HG03521 (cell line): ENCODE data around the gene STC2.
"Not testable (repeated sequence)": the region's sequence is repeated elsewhere in the genome, so short reads cannot be mapped to it uniquely, and the experiment has no call there.

Experiments
- ATAC-seq: cut with Tn5 transposase; IDR thresholded peaks from one replicate; pipeline ENCODE4 v1.9.1; 2021; ENCODE audit warnings: mild to moderate bottlenecking, moderate library complexity; ENCODE audit not compliant: unreplicated experiment

Gene STC2, protein sequence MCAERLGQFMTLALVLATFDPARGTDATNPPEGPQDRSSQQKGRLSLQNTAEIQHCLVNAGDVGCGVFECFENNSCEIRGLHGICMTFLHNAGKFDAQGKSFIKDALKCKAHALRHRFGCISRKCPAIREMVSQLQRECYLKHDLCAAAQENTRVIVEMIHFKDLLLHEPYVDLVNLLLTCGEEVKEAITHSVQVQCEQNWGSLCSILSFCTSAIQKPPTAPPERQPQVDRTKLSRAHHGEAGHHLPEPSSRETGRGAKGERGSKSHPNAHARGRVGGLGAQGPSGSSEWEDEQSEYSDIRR

DNA sequence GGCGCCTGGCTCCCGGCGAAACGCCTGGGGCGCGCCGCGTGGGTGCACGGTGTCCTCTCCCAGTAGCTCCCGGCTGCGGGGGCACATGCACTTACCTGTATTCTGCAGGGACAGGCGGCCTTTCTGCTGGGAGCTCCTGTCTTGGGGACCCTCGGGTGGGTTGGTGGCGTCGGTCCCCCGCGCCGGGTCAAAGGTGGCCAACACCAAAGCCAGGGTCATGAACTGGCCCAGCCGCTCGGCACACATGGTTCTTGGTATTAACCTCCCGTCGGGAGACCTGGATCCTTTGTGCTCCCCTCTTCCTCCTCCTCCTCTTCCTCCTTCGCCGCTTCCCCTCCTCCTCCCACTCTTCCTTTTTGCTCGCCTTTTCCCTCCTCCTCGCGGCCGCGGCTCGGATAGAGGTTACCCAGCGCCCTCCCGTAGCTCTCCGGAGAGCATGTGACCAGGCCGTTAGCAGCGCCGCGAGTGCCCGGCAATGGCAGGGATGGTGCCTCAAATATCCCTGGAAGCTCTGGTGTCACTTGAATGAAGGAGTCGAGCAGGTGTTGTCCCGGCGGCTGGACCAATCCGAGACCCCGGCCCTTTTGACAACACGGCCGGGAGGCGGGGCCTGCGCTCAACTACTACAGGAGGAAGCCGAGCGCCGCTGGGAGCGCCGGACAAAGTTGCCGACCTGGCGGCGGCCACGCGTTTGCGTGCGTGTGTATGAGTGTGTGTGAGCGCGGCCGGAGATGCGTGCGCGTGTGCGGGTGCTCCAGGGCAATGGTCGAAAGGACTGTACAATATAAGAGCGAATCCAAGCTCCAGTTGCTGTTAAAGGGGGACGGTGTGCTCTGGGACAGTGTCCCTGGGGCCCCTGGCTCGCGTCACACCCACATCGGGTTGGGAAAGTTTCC lies at the start of gene STC2:
TSS of gene STC2 (minus strand) at position 467 of the 896 bp plus-strand sequence. CDS start at position 246, 221 bp downstream.
- peak; percentile 36 for ATAC-seq

DNA sequence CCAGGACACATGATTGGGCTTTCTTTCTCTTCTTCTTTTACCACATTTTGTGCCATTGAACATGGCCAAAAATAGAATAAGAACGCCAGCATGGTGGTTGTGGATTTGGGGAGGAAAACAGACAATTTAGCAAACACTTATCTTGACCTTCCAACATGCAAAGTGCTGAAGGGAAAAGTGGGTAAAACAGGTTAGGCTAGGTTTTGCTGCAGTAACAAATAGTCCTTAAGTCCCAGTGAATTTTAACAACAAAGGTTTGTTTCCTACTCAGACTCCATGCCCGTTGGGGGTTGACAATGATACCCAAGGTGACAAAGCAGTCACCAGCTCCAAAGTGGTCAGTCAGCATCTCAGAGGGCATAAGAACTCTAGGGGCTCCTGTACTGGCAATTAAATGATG lies 43.2 kb upstream of the STC2 start:
- ATAC-seq, result no peak

DNA sequence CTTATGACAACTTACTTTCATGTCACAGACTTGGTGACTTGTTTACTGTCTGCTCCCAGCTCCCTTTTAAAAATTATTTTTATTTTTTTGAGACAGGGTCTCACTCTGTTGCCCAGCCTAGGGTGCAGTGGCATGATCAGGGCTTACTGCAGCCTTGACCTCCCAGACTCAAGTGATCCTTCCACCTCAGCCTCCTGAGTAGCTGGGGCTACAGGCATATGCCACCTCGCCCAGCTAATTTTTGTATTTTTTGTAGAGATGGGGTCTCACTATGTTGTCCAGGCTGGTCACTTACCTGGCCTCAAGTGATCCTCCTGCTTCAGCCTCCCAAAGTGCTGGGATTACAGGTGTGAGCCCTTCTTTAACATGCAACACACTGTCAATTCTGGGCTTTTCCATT lies 35.2 kb upstream of the STC2 start:
- not testable (repeated sequence) for ATAC-seq

DNA sequence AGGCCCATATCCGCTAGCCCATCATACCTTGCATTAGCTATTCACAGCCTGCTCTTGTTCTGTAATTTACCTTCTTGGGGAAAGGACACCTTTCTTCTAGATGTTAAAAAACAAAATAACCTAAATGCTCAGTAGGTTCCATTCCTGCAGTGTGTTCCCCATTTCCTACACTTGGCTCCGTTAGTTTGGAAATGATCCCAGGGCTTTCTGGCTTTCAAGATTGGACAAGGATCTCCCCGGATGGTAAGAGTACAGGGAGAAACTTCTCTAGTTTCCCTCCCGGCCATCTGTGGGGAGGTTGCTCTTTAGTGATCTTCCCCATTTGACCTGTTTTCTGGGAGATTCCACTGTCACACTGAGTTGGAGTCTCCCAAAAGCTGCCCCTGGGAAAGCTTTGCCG lies 27.3 kb upstream of the STC2 start:
- no peak for ATAC-seq

DNA sequence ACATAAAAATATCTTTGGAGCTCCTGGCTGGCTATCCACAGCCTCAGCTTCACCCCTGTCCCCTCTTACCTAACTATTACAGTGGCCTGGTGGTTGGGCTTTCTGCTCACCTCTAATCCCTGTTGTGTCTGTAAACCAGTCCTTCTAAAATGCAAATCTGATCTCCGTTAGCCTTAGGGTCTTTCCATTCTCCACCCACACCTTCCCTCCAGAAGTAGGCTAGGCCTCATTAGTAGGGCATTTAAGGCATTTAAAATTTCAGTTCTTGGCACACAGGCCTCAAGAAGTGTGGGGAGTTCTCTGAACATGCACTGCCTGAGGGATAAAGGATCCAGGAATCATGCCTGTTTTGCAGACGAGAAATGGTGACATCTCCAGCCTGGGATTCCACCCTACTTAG lies 26.4 kb upstream of the STC2 start:
- ATAC-seq, result no peak

DNA sequence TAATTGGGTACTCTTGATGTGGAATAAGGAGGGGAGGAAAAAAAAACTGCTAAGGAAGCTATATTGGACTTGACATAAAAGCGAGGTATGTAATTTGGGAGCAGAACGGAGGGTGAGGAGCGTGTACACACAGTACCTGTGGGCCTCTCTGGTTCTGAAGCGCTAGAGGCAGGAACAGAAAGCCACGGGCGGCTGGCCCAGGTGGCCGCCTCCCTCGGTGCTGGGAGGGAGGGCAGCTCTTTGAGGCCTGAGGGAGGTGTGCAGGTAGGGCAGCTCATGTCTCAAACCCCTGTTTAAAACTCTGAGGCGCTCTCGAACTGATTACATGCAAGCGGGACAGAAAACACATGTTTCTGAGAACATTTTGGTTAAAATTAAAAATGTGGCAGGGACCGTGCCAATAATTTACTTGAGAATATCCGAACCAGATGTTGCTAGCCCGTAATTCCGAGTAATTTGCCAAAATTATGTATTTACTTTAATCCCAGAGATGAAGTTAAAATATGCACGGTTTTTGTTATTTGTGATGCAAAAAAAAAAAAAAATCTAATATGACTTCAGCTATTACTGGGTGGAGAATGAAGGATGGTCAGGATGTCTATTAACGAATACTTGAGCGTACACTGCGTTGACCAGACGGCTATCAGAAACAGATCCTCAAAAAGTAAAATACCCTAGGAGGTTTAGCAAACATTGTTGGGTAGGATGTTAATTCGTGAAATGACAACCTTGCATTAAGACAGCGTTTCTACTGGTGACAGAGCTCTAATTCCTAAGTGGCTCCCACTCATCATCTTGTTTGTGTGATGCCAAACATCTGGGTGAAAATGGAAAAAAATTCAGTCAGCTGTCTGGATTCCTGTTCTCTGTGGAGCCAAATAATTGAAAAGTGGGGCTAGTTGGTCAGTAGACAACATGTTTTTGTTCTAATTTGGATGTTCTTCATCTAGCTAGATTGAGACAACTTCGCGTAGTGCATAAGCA lies 24.4 kb upstream of the STC2 start:
- no peak for ATAC-seq

DNA sequence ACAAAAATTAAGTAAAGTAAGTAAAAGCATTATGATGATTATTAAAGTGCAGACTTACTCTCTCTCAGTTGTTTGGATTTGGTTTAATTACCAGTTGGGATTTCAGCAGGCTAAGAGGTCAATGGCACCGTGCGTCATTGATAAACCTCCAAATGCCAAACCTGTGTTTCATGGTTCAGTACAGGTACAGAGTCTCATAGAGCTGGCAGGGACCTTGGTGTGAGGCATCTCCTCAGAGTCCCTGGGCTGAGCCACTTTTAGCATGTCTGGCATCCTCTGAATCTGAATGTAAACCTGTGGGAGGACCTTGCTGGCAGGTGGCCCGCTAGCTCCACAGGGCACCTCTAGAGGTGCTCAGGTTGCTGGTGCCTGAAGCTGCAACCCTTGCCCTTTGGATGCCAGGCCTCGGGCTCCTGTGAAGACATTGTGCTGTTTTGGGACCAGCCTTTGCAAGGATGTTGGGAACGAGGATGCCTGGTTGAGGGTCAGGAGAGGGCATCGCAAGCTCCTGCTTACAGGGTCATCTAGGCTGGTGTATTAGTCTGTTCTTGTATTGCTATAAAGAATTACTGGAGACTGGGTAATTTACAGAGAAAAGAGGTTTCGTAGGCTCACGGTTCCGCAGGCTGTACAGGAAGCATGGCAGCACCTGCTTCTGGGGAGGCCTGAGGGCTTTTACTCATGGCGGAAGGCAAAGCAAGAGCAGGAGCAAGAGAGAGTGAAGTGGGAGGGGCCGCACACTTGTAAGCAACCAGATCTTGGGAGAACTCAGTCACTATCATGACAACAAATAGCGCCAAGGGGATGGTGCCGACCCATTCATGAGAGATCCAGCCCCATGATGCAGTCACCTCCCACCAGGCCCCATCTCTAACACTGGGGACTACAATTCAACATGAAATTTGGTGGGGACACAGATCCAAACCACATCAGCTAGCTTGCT lies 14.9 kb upstream of the STC2 start:
- ATAC-seq, result no peak

DNA sequence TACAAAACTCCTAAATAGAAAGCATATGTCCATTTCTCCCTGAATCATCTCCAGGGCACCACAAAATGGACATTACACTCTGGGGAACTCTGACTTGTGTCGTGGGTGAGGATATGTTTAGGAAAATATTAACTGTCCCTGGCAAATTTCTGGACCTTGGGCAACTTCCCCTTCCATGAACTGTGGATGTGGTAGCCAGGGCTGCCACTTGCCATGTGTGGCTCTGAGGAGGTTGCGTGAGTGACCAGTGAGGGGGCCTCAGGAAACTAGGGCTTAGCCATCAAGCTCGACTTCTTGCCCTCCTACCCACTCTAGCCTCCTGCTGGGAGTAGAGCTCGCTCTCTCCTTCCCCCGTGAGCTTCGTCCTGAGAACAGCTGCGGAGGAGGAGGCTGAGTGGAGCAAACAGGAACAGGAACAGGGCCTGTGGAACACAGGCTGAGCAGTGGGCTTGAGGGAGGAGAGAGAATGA lies 13.8 kb upstream of the STC2 start:
- ATAC-seq, result no peak

DNA sequence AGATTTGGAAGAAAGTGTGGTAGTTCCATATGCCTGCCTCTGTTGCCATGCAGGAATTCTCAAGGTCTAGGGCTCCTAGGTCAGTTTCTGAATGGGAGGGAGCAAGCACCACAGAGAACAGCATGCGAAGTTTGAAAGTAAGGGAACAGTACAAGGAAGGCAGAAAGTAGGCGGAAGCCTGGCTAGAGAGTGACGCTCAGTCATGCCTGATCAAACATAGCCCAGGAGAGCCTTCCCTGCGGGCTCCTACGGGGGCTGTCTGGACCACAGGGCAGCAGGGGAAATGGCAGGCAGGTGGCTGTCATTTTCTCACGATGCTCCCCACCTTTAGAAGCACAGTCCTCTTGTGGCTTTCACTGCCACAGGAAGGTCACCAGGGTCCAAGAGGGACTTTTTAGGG lies 12.8 kb upstream of the STC2 start:
- no peak for ATAC-seq

DNA sequence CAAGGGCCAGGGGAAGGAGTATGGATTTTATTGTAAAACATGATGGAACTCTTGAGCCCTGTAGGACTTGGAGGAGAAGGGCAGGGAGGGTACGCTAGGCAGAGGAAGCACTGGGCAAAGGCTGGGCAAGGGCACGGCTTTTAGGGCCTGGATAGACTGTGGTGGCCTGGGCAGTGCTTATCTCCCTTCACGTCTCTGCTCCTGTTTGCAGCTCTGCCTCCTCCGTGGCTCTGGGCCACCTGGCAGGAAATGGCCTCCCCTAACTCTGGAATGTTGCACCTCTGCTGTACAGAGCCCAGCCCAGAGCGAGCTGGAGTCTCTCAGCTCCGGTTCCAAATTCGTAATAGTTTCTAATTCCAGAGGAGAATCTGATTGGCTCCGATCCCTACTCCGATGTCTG lies 12.2 kb upstream of the STC2 start:
- no peak for ATAC-seq

DNA sequence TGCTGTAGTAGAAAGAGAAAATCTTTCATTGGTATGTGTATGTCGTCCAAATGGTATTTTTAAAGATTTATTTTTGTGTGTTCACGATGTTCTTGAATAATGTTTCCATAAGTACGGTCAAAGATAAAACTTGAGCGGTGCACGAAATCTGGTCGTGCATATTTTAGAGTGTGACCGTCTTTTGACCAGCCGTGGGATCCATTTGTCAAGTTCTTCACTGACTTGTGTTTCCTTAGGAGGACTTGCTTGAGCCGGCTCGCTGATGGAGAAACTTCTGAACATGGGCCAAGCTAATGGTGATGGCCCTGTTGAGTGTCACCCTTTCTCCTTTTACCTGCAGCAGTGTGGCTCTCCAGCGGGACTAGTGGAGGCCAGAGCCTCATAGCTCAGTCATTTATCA lies 11.1 kb upstream of the STC2 start:
- ATAC-seq, result no peak

DNA sequence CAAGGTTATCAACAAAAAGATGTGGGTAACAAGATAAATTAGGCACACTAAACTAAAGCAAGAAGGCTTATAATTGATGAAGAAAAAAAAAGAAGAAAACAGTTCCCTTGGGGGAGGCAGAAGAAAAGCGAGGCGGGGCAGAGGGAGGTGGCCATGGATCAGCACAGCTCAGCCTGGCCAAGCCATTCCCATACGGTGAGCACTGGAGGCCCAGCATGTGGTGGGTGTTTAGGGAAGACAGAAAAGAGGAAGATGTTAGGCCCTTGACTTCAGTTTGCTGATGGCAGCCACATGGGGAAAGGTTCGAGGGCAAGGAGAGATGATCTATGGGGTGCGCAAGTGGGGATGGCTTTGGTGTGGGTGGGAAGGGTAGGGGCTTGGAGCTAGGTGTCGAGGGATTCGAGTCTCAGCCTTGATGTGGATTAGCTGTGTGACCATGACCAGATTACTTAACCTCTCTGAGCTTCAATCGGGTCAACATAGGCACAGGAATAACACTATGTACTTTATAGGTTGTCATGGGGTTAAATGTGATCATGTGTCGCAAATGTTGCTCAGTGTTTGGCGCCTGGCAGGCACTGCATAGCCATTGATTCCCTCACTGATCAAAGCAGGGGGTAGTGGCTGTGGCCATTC lies 10.3 kb upstream of the STC2 start:
- no peak for ATAC-seq

DNA sequence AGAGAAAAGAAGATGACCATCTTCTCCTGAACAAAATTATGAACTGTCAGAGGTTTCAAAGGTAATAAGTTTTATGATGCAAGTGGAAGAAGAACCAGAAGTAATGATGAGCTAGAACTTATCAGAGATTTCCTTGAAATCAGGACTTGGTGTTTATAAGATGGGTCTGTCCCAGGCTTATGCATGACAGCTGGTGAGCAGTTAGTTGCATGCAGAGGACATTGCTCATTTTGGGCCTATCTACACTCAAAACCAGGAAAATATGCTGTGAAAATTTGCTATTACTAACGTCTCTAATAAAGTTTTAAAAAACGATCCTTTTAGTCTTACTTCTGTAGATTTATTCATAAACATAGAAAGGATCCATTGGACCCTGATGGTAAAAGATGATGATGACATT lies 6.6 kb upstream of the STC2 start:
- no peak for ATAC-seq

DNA sequence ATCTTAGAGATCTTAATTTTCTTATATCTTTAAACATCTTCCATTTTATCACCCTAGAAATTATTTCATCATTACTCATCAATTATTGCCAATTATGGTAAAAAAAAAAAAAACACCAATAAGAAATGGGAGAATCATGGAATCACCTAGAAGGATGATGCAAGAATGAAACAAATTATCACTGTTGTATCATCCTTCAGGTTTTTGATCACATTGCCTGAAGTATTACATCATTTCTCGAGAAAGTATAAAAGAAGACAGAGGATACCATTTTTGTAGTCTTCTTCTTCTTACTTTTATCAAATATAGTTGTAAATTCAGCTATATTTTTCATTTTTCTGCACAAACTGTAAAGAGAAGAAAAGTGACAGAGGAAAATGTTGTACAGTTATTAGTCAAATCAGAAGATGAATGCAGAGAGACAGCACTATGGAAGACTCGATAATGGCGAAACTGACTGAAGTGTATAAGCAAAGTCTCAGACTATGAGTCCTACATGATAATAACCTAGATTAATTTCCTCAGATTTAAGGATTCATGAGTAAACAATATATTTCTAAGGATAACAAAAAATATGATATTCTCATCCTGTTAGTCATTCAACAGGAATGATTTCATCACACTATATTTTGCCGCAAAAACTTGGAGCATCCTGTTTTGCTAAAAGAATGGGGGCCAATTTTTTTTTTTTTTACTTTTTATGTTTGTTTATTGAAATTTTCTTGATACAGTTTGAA lies 5.9 kb upstream of the STC2 start:
- ATAC-seq, result no peak

DNA sequence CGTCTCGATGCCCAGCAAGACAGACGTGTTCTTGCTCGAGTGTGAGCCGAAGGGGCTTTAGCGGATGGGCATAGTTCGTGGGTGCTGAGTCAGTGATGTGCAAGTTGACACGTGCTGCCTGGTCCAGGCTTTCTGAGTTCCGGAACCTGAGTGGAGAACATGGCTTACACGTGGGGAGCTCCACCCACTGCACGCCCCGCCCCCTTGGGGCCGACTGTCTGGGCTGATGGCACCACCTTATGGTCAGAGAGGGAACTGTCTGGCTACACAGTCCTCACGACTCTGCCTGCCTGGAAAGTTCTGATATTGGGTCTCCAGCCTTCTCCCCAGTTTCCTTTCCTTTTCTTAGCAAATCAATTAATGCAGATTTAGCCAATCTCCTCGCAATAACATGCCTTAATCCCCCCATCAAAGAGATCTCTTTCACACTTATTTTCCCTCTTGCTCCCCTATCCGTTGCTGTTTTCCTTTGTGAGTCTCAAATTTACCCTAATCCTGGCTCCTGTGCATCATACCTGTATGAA lies 3.8 kb upstream of the STC2 start:
- ATAC-seq, result peak; percentile 65

DNA sequence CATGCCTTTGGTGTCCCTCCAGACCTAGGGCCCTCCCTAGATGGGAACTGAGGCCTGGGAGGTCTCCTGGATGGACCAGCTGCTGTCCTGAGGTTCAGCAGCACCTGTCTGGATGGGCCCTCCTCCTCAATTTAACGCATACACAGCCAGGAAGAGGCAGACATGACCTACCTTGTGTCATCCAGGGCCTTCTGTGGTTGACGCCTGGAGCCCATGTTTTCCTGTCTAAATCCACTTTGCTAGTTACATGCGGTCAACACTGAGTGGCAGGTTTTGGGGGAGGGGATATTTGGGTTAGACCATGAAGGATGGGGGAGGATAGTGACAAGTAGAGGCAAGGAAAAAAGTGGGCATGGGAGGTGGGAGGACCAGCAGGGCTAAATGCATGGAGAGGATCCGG lies 3.1 kb upstream of the STC2 start:
- ATAC-seq, result no peak

DNA sequence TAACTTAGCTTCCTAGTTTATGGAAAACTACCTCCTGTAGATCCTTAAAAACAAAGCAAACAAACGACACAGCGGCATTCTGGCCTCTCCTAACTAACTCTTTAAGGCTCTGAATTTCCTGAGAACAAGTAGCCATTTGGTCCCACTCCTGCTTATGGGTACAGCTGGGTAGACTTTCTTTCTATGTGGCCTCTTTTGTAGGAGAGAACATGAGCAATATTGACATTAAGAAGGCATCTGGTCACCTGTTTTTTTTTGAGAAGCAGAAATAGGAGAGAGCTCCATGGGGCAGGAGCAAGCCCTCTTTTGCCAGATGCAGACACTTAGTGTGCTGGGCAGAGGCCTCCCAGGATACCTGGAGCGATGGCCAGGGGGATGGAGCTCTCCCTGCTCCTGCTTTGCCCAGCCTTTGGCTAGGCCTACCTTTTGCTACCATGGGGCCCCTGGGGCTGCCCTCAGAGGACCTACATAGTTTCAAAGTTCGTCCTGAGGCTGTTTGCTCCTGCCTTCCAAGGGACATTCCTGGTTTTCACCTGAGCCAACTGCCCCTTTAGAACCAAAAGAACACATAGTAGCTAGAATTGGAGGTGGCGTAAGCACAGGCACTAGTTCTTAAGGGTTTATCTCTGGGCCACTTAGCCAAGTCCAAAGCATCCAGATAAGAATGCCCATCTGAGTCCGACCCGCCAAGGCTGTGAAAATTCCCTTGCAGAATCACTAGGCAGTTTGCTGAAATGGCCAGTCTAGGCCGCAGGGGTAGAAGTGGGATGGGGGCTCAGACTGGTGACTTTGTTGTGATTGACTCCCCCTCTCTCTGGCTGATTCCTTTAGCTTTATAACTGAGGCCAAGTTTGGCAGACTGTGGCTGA lies 2.4 kb upstream of the STC2 start:
- no peak for ATAC-seq
